Caco-2 (cell line): ENCODE measurements around the gene WIF1. TPM values are rescaled to one million over a fixed set of nuclear protein-coding genes. Genes with fewer than 3 reads are reported as not detected.

Experiments
- BruUV-seq: library from RNA; stranded (reverse); fragments of 400-500 nt; replicated peaks from 2 replicates; lab custom pipeline; 2021; lab: Mats Ljungman, UMichigan
- CTCF ChIA-PET: fragments of 300-600 bp; sonication (Branson Sonifier 250); formaldehyde crosslinking; loops from one replicate; lab custom pipeline; 2022; ENCODE audit warnings: antibody characterized with exemption; lab: Charles Lee
- POLR2A ChIA-PET: fragments of 300-600 bp; sonication (Branson Sonifier 250); formaldehyde crosslinking; loops from one replicate; lab custom pipeline; 2022; ENCODE audit warnings: antibody characterized with exemption; lab: Charles Lee
- DNase-seq, 2 experiments: peaks; one replicate each; pipeline versions ENCODE4 v3.0.0 to v3.0.0-alpha.2; 2020 to 2022
- H3K27me3 ChIP-seq: replicated peaks from 2 replicates; pipeline ENCODE4 v1.6.0; 2011; ENCODE audit warnings: low read length; ENCODE audit not compliant: control insufficient read depth, insufficient read depth
- H3K36me3 ChIP-seq: 2 replicates; pipeline ENCODE4 v1.5.1; 2011; ENCODE audit warnings: low read length; ENCODE audit not compliant: control insufficient read depth, insufficient read depth
- H3K4me1 ChIP-seq: fragments of 250-450 bp; sonication (Bioruptor Pico); 2 replicates; pipeline ENCODE4 v1.5.1; 2020; ENCODE audit warnings: mild to moderate bottlenecking
- H3K4me3 ChIP-seq: 2 replicates; pipeline ENCODE4 v1.5.1; 2011; ENCODE audit warnings: low read depth, mild to moderate bottlenecking, control low read depth, low read length
- H3K9me3 ChIP-seq: fragments of 250-450 bp; sonication (Bioruptor Pico); 2 replicates; pipeline ENCODE4 v1.5.1; 2020; ENCODE audit warnings: mild to moderate bottlenecking, moderate library complexity
- H3K27ac Mint-ChIP-seq: one replicate; pipeline ENCODE4 v1.8.0; 2022; ENCODE audit warnings: mixed read lengths; ENCODE audit not compliant: unreplicated experiment
- H3K27me3 Mint-ChIP-seq: one replicate; pipeline ENCODE4 v1.8.0; 2022; ENCODE audit warnings: mixed read lengths; ENCODE audit not compliant: insufficient read depth, unreplicated experiment
- H3K36me3 Mint-ChIP-seq: one replicate; pipeline ENCODE4 v1.8.0; 2022; ENCODE audit warnings: mild to moderate bottlenecking, mixed read lengths; ENCODE audit not compliant: insufficient read depth, unreplicated experiment
- H3K4me1 Mint-ChIP-seq: one replicate; pipeline ENCODE4 v1.8.0; 2022; ENCODE audit warnings: low read depth, mixed read lengths; ENCODE audit not compliant: unreplicated experiment
- H3K4me3 Mint-ChIP-seq: one replicate; pipeline ENCODE4 v1.8.0; 2022; ENCODE audit warnings: mild to moderate bottlenecking, moderate library complexity, mixed read lengths; ENCODE audit not compliant: unreplicated experiment
- H3K9me3 Mint-ChIP-seq: one replicate; pipeline ENCODE4 v1.8.0; 2022; ENCODE audit warnings: mixed read lengths; ENCODE audit not compliant: unreplicated experiment
- CTCF ChIP-seq, 2 experiments: fragments of 200-600 bp in 1 of 2; IDR thresholded peaks; 1 replicate in 1 of 2; 2 replicates in 1 of 2; pipeline versions ENCODE4 v1.5.1 to v1.8.0; 2011 to 2022; ENCODE audit warnings: antibody characterized with exemption in 1 of 2, control low read depth in 1 of 2, inconsistent platforms in 1 of 2, low read depth in 1 of 2, low read length in 1 of 2, mild to moderate bottlenecking in 1 of 2, moderate library complexity in 1 of 2; ENCODE audit not compliant: insufficient read depth in 1 of 2, severe bottlenecking in 1 of 2, unreplicated experiment in 1 of 2
- intact Hi-C: fragments of 100-400 bp; cut with micrococcal nuclease; formaldehyde crosslinking; loops from one replicate; pipeline ENCODE4 v1.10.0; 2022; ENCODE audit not compliant: unreplicated experiment
- total RNA-seq: library from RNA; stranded (reverse); gene quantifications from 2 replicates; pipeline ENCODE4 v1.2.3, GENCODE V29; 2022

WIF1 gene
- total RNA-seq, 1 experiment from 2014 or later: not detected

DNA sequence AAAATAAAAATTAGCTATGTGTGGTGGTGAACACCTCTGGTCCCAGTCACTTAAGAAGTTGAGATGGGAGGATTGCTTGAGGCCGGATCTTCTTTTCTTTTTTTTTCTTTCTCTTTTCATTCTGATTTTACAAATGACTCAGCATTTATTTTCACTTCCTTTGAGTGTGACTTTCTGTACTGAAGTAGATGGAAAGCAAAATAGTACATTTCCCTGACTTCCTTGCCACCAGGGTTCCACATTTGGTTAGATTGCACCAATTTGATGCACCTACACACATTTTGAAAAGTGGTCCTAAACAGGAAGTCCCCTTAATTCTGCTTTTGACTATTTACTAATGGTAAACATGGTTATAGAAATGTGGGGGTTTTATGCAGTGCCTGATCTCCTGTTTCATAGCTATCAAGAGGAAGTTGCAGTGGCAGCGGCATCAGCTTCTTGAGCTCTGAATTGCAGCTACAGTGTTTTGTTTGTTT, 35.3 kb upstream of the WIF1 start:
- Histone ChIP-seq H3K4me3 (no peak overlapping the region), H3K9me3 (no peaks in the 10 kb centered on the region), H3K36me3 (no peaks in the 10 kb centered on the region), H3K4me1 (no peaks in the 10 kb centered on the region), H3K27me3 (no peaks in the 10 kb centered on the region)
- ChIA-PET CTCF (no interaction called here), POLR2A (no interaction called here)
- intact Hi-C loops: no loop called here
- Mint-ChIP-seq H3K4me3 (no peak overlapping the region), H3K36me3 (no peaks in the 10 kb centered on the region), H3K4me1 (no peaks in the 10 kb centered on the region), H3K27me3 (peaks cover 10% of the 10 kb centered on the region), H3K27ac (no peak overlapping the region), H3K9me3 (no peaks in the 10 kb centered on the region)
- no peak for TF ChIP-seq CTCF (IDR thresholded peaks at IDR 0.05; ENCODE audit: insufficient read depth in 1 of 2, low read depth in 1 of 2, low read length in 1 of 2, severe bottlenecking in 1 of 2, unreplicated experiment in 1 of 2)
- DNase-seq: no peak
- no TSS peak for BruUV-seq

DNA sequence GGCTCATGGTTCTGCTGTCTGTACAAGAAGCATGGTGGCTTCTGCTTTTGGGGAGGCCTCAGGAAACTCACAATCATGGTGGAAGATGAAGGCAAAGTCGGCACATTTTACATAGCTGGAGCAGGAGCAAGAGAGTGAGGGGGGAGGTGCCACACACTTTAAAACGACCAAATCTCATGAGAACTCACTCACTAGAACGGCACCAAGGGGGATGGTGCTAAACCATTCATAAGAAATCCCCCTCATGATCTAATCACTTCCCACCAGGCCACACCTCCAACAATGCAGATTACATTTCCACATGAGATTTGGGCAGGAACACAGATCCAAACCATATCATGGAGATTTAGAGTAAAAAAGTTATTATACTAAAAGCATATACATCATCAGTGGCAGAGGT, 34.7 kb upstream of the WIF1 start:
- TF ChIP-seq CTCF (IDR thresholded peaks at IDR 0.05; ENCODE audit: insufficient read depth in 1 of 2, low read depth in 1 of 2, low read length in 1 of 2, severe bottlenecking in 1 of 2, unreplicated experiment in 1 of 2): no peak
- Mint-ChIP-seq H3K27ac (no peak overlapping the region), H3K27me3 (peaks cover 10% of the 10 kb centered on the region), H3K4me3 (no peak overlapping the region), H3K4me1 (no peaks in the 10 kb centered on the region), H3K9me3 (no peaks in the 10 kb centered on the region), H3K36me3 (no peaks in the 10 kb centered on the region)
- intact Hi-C loops: no loop called here
- ChIA-PET POLR2A (no interaction called here), CTCF (no interaction called here)
- H3K9me3 ChIP-seq: no peaks in the 10 kb centered on the region
- no peaks in the 10 kb centered on the region for H3K36me3 ChIP-seq
- no peak for DNase-seq
- no peaks in the 10 kb centered on the region for H3K4me1 ChIP-seq
- no TSS peak for BruUV-seq
- no peaks in the 10 kb centered on the region for H3K27me3 ChIP-seq
- no peak overlapping the region for H3K4me3 ChIP-seq

- ChIA-PET CTCF (no interaction called here), POLR2A (no interaction called here)
- intact Hi-C loops: no loop called here
- TF ChIP-seq CTCF (IDR thresholded peaks at IDR 0.05; ENCODE audit: insufficient read depth in 1 of 2, low read depth in 1 of 2, low read length in 1 of 2, severe bottlenecking in 1 of 2, unreplicated experiment in 1 of 2): no peak
- BruUV-seq: no TSS peak
- no peaks in the 10 kb centered on the region for H3K9me3 ChIP-seq
- Mint-ChIP-seq H3K9me3 (no peaks in the 10 kb centered on the region), H3K4me3 (no peak overlapping the region), H3K27me3 (peaks cover 3% of the 10 kb centered on the region), H3K4me1 (no peaks in the 10 kb centered on the region), H3K27ac (no peak overlapping the region), H3K36me3 (no peaks in the 10 kb centered on the region)
- H3K36me3 ChIP-seq: no peaks in the 10 kb centered on the region
- H3K4me1 ChIP-seq: no peaks in the 10 kb centered on the region
- no peak overlapping the region for H3K4me3 ChIP-seq
- no peaks in the 10 kb centered on the region for H3K27me3 ChIP-seq
- no peak for DNase-seq
These were observed 31.5 kb upstream of the WIF1 start for GRCh38 chr12:65152596-65152995.
